Osteocyte (in vitro differentiated cells): ENCODE results near the gene ANTKMT. TPM values are rescaled to one million over a fixed set of nuclear protein-coding genes. Genes with fewer than 3 reads are reported as not detected.

ENCODE experiments used
- DNase-seq: peaks from one replicate; pipeline ENCODE4 v3.0.0; 2021; ENCODE audit warnings: mixed read lengths; ENCODE audit not compliant: unreplicated experiment; ENCODE audit errors: extremely low spot score
- H3K27ac Mint-ChIP-seq: one replicate; pipeline ENCODE4 v1.8.0; 2021; ENCODE audit warnings: mild to moderate bottlenecking, mixed read lengths; ENCODE audit not compliant: unreplicated experiment
- H3K27me3 Mint-ChIP-seq: one replicate; pipeline ENCODE4 v1.8.0; 2021; ENCODE audit warnings: mixed read lengths; ENCODE audit not compliant: unreplicated experiment
- H3K36me3 Mint-ChIP-seq: one replicate; pipeline ENCODE4 v1.8.0; 2021; ENCODE audit warnings: mixed read lengths; ENCODE audit not compliant: unreplicated experiment
- H3K4me1 Mint-ChIP-seq: one replicate; pipeline ENCODE4 v1.8.0; 2021; ENCODE audit warnings: mixed read lengths; ENCODE audit not compliant: unreplicated experiment
- H3K4me3 Mint-ChIP-seq: one replicate; pipeline ENCODE4 v1.8.0; 2021; ENCODE audit warnings: mild to moderate bottlenecking, moderate library complexity, mixed read lengths; ENCODE audit not compliant: unreplicated experiment
- H3K9me3 Mint-ChIP-seq: one replicate; pipeline ENCODE4 v1.8.0; 2021; ENCODE audit warnings: mixed read lengths; ENCODE audit not compliant: unreplicated experiment
- total RNA-seq: library from RNA; stranded (reverse); gene quantifications from 2 replicates; pipeline ENCODE4 v1.2.1, GENCODE V29; 2021
- TF ChIP-seq, protein P1 (sequence below): fragments of 200-600 bp; sonication (generic); IDR thresholded peaks from 2 replicates; pipeline ENCODE4 v1.5.0; 2021; ENCODE audit warnings: antibody characterized with exemption, mild to moderate bottlenecking, moderate library complexity

Gene ANTKMT
- total RNA-seq, 1 donor from 2014 or later: 41.7 TPM

DNA sequence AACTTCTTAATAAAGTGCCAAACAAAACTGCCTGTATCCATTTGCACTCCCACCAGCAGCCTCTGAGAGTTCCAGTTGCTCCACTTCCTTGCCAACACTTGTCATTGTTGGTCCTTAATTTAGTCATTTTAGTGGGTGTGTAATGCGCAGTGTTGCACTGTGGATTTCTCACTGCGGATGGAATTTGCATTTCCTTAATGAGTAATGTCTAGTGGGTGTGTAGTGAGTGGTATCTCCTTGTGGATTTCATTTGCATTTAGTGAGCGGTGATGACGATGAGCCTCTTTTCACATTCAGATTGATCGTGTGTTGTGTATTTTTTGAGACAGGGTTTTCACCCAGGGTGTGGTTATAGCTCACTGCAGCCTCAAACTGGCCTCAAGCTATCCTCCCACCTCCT is 35.5 kb downstream of the ANTKMT start:
- Mint-ChIP-seq H3K27ac (no peak overlapping the region), H3K27me3 (peaks cover 5% of the 10 kb centered on the region), H3K4me3 (no peak overlapping the region), H3K36me3 (no peaks in the 10 kb centered on the region), H3K4me1 (peaks cover 2% of the 10 kb centered on the region), H3K9me3 (peaks cover 4% of the 10 kb centered on the region)
- TF ChIP-seq, protein P1, sequence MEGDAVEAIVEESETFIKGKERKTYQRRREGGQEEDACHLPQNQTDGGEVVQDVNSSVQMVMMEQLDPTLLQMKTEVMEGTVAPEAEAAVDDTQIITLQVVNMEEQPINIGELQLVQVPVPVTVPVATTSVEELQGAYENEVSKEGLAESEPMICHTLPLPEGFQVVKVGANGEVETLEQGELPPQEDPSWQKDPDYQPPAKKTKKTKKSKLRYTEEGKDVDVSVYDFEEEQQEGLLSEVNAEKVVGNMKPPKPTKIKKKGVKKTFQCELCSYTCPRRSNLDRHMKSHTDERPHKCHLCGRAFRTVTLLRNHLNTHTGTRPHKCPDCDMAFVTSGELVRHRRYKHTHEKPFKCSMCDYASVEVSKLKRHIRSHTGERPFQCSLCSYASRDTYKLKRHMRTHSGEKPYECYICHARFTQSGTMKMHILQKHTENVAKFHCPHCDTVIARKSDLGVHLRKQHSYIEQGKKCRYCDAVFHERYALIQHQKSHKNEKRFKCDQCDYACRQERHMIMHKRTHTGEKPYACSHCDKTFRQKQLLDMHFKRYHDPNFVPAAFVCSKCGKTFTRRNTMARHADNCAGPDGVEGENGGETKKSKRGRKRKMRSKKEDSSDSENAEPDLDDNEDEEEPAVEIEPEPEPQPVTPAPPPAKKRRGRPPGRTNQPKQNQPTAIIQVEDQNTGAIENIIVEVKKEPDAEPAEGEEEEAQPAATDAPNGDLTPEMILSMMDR: no peak
- no peak for DNase-seq

DNA sequence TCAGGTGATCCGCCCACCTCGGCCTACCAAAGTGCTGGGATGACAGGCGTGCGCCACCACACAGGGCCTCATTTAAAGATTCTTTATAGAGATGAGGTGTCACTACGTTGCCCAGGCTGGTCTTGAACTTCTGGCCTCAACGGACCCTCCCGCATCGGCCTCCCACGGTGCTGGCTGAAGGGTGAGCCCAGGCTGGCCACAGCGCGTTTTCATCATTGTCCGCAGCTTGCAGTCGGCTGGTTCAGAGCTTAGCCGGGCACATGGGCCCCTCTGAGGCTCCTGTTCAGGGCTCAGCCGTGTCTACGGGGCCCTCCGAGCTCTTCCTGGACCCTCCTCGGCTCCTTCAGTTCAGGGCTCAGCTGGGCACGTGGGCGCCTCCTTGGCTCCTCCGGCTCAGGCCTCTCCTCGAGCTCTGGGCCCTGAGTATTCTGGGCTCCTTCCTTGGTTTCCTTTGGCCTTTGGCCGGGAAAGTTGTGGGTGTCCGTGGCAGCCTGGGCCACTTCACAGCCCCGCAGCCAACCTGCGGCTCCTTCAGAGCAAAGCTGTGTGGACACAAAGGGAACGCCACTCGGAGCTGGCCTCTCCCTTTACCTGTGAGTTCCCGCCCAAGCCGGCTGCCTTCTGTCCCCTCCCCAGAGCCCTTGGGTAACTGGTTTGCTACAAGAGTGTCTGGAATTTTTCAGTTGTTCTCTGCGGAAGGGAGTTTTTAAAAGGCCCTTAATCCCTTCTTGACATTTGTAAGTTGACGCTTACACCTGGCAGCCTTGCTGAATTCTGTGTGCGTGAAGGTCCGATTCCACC is 38.4 kb downstream of the ANTKMT start:
- no peaks in the 10 kb centered on the region for H3K36me3 Mint-ChIP-seq
- H3K9me3 Mint-ChIP-seq: peaks cover 4% of the 10 kb centered on the region
- no peak overlapping the region for H3K27ac Mint-ChIP-seq
- no peaks in the 10 kb centered on the region for H3K27me3 Mint-ChIP-seq
- no peak for DNase-seq
- H3K4me3 Mint-ChIP-seq: no peak overlapping the region
- TF ChIP-seq, protein P1: no peak
- peaks cover 2% of the 10 kb centered on the region for H3K4me1 Mint-ChIP-seq

DNA sequence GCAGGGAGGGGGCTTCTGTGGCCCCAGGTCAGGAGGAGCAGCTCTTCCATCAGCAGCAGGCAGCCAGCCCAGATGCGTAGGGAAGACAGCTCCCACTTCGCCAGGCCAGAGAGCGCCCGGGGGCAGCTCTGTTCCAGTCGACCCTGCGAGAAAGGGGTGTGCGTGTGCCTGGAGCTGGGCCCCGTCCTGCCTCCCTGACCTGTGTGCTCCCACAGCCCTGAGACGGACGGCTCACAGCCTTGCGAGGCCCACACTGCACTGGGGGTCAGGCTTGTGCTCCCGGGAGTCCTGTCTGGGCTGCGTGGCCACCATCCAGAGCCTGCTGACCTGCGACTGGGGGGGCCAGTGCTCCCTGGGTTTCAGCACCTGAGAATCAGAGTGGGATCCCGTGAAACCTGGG is 39.1 kb downstream of the ANTKMT start:
- TF ChIP-seq, protein P1: no peak
- Mint-ChIP-seq H3K27ac (no peak overlapping the region), H3K36me3 (no peaks in the 10 kb centered on the region), H3K4me1 (peaks cover 2% of the 10 kb centered on the region), H3K27me3 (no peaks in the 10 kb centered on the region), H3K4me3 (no peak overlapping the region), H3K9me3 (peaks cover 4% of the 10 kb centered on the region)
- DNase-seq: no peak

DNA sequence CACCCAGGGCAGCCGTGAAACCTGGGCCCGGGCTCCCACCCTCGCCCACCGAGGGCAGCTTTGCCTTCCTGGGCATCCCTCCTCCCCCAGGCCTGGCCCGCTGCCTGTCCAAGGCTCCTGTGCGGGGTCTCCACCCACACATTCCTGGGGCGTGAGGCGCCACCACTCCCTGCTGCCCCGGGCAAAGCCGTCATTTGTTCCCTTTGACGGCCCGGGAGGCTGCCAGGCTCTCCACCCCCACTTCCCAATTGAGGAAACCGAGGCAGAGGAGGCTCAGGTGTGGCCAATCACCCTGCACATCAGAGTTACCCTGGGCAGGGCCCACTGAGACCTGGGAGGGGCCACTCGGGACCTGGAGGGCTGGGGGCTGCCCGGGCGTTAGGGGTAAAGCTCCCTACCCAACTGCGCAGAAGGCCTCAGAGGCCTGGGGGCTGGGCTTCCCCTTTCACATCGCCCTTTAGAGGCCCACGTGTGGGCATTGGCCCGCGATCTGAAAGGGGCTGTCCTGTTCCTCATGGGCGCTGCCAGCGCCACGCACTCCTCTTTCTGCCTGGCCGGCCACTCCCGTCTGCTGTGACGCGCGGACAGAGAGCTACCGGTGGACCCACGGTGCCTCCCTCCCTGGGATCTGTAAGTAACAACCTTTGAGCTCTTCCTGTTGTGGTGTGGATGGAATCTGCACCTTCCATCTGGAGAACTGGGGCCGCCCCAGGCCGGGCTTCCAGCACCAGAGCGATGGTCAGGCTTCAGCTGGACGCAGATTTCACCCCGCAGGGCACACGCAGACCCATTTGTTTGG is 39.8 kb downstream of the ANTKMT start, which contains the start of gene MSLN:
Gene MSLN, plus strand, starts transcription at position 190 of the 799 bp plus-strand sequence. CDS start 1,947 bp downstream, outside the sequence.
- Mint-ChIP-seq H3K27me3 (no peaks in the 10 kb centered on the region), H3K9me3 (peaks cover 4% of the 10 kb centered on the region), H3K4me3 (no peak within 1 kb of the TSS), H3K27ac (no peak within 1 kb of the TSS), H3K36me3 (no peaks in the 10 kb centered on the region), H3K4me1 (peaks cover 2% of the 10 kb centered on the region)
- TF ChIP-seq, protein P1: no peak
- peak; percentile 85 for DNase-seq
